H1 (cell line): ENCODE measurements around the gene CNIH3. TPM values are rescaled to one million over a fixed set of nuclear protein-coding genes. Genes with fewer than 3 reads are reported as not detected.

ENCODE experiments used
- CTCF ChIA-PET: fragments of 300-600 bp; sonication (Branson Sonifier 250); formaldehyde crosslinking; loops from one replicate; lab custom pipeline; 2021; ENCODE audit not compliant: partially characterized antibody; lab: Charles Lee
- POLR2A ChIA-PET: fragments of 300-600 bp; sonication (Branson Sonifier 250); formaldehyde crosslinking; loops from one replicate; lab custom pipeline; 2021; ENCODE audit warnings: inconsistent platforms; ENCODE audit not compliant: partially characterized antibody; lab: Charles Lee
- DNase-seq, 2 experiments: peaks; one replicate each; pipeline versions ENCODE4 v3.0.0 to v3.0.0-alpha.2; 2010 to 2022; ENCODE audit warnings: low spot score in 2 of 2, low read depth in 1 of 2, mixed read lengths in 1 of 2
- FAIRE-seq: peaks from 2 replicates; lab custom pipeline; 2011; peaks lifted over from hg19 to GRCh38; lab: Jason Lieb, UNC
- H2AFZ ChIP-seq: 2 replicates; pipeline ENCODE4 v1.8.1; 2012; ENCODE audit warnings: low read length, inconsistent platforms
- H2AK5ac ChIP-seq: 2 replicates; pipeline ENCODE4 v1.6.1; 2013; ENCODE audit warnings: low read depth, low read length
- H2BK120ac ChIP-seq: replicated peaks from 2 replicates; pipeline ENCODE3; 2013; ENCODE audit warnings: low read depth, low read length, inconsistent platforms
- H2BK12ac ChIP-seq: 2 replicates; pipeline ENCODE4 v1.6.1; 2013; ENCODE audit warnings: low read depth, low read length
- H2BK15ac ChIP-seq: 2 replicates; pipeline ENCODE4 v1.6.1; 2013; ENCODE audit warnings: low read length
- H2BK20ac ChIP-seq: 2 replicates; pipeline ENCODE4 v1.6.1; 2013; ENCODE audit warnings: low read length
- H2BK5ac ChIP-seq: 2 replicates; pipeline ENCODE4 v1.6.1; 2013; ENCODE audit warnings: low read depth, low read length
- H3K14ac ChIP-seq: 2 replicates; pipeline ENCODE4 v1.6.1; 2013; ENCODE audit warnings: inconsistent platforms; ENCODE audit not compliant: insufficient read length
- H3K18ac ChIP-seq: 2 replicates; pipeline ENCODE4 v1.6.1; 2013; ENCODE audit warnings: low read length; ENCODE audit errors: extremely low read depth
- H3K23ac ChIP-seq: 2 replicates; pipeline ENCODE4 v1.6.1; 2013; ENCODE audit warnings: inconsistent platforms; ENCODE audit not compliant: insufficient read length
- H3K23me2 ChIP-seq: 2 replicates; pipeline ENCODE4 v1.6.1; 2013; ENCODE audit warnings: low read depth, low read length
- H3K27ac ChIP-seq: 2 replicates; pipeline ENCODE4 v1.6.1; 2011; ENCODE audit warnings: low read depth, low read length, inconsistent platforms
- H3K27me3 ChIP-seq, 4 experiments: replicated peaks in 1 of 4; 1 replicate in 1 of 4; 2 replicates in 3 of 4; pipeline versions ENCODE4 v1.6.1 to v1.8.1; 2011 to 2013; ENCODE audit warnings: low read length in 3 of 4, mild to moderate bottlenecking in 3 of 4, inconsistent platforms in 2 of 4, mixed read lengths in 2 of 4, moderate library complexity in 1 of 4; ENCODE audit not compliant: control insufficient read depth in 3 of 4, insufficient read depth in 3 of 4; ENCODE audit errors: extremely low read depth in 1 of 4
- H3K36me3 ChIP-seq, 4 experiments: 2 replicates each; pipeline versions ENCODE4 v1.6.1 to v1.8.1; 2011 to 2013; ENCODE audit warnings: mild to moderate bottlenecking in 4 of 4, low read length in 3 of 4, moderate library complexity in 2 of 4, control low read depth in 1 of 4, inconsistent platforms in 1 of 4; ENCODE audit not compliant: insufficient read depth in 4 of 4, control insufficient read depth in 2 of 4
- H3K4ac ChIP-seq: replicated peaks from 2 replicates; pipeline ENCODE3; 2013; ENCODE audit warnings: low read length, low read depth, mixed read lengths, inconsistent platforms; ENCODE audit not compliant: insufficient read length
- H3K4me1 ChIP-seq, 4 experiments: replicated peaks in 1 of 4; 1 replicate in 1 of 4; 2 replicates in 3 of 4; pipeline versions ENCODE4 v1.6.1 to v1.8.1; 2011 to 2013; ENCODE audit warnings: low read length in 3 of 4, inconsistent platforms in 2 of 4, mixed read lengths in 1 of 4; ENCODE audit not compliant: insufficient read depth in 4 of 4, control insufficient read depth in 3 of 4
- H3K4me2 ChIP-seq, 2 experiments: 2 replicates each; pipeline versions ENCODE4 v1.6.1 to v1.8.1; 2011 to 2013; ENCODE audit warnings: low read depth in 2 of 2, low read length in 2 of 2, control low read depth in 1 of 2, inconsistent platforms in 1 of 2, mild to moderate bottlenecking in 1 of 2; ENCODE audit not compliant: insufficient read depth in 1 of 2
- H3K4me3 ChIP-seq, 4 experiments: fragments of 200-600, 300-600 bp in 1 of 4; sonication (generic), shearing (Covaris generic), sonication (Bioruptor Twin) in 1 of 4; 2 replicates each; pipeline versions ENCODE4 v1.5.1 to v1.8.1; 2011 to 2016; ENCODE audit warnings: low read length in 4 of 4, low read depth in 3 of 4, control low read depth in 2 of 4, inconsistent platforms in 2 of 4, mild to moderate bottlenecking in 2 of 4, mixed read lengths in 1 of 4, moderate library complexity in 1 of 4; ENCODE audit not compliant: insufficient read depth in 2 of 4; ENCODE audit errors: extremely low read depth in 1 of 4
- H3K56ac ChIP-seq: replicated peaks from 2 replicates; pipeline ENCODE3; 2013; ENCODE audit warnings: low read depth, mild to moderate bottlenecking, mixed read lengths, low read length, inconsistent platforms; ENCODE audit not compliant: insufficient read length
- H3K79me1 ChIP-seq: 2 replicates; pipeline ENCODE4 v1.6.1; 2013; ENCODE audit warnings: low read depth, low read length, control low read depth
- H3K79me2 ChIP-seq, 2 experiments: 2 replicates each; pipeline versions ENCODE4 v1.6.1 to v1.8.1; 2012 to 2013; ENCODE audit warnings: low read length in 2 of 2, mild to moderate bottlenecking in 2 of 2, inconsistent platforms in 1 of 2; ENCODE audit not compliant: insufficient read depth in 2 of 2, control insufficient read depth in 1 of 2
- H3K9ac ChIP-seq, 4 experiments: replicated peaks in 1 of 4; 1 replicate in 1 of 4; 2 replicates in 3 of 4; pipeline versions ENCODE4 v1.6.1 to v1.8.1; 2011 to 2013; ENCODE audit warnings: low read depth in 3 of 4, low read length in 3 of 4, control low read depth in 2 of 4, mild to moderate bottlenecking in 2 of 4, moderate library complexity in 2 of 4, inconsistent platforms in 1 of 4; ENCODE audit errors: extremely low read depth in 1 of 4
- H3K9me3 ChIP-seq, 2 experiments: 2 replicates each; pipeline versions ENCODE4 v1.6.1 to v1.8.1; 2012 to 2013; ENCODE audit warnings: mild to moderate bottlenecking in 2 of 2, moderate library complexity in 2 of 2, control low read depth in 1 of 2, inconsistent platforms in 1 of 2, low read depth in 1 of 2, low read length in 1 of 2, mixed read lengths in 1 of 2; ENCODE audit not compliant: insufficient read depth in 2 of 2
- H4K20me1 ChIP-seq, 2 experiments: replicated peaks in 1 of 2; 2 replicates each; pipeline versions ENCODE3 to v1.8.1; 2011 to 2013; ENCODE audit warnings: inconsistent platforms in 2 of 2, low read length in 2 of 2, mild to moderate bottlenecking in 1 of 2; ENCODE audit not compliant: insufficient read depth in 2 of 2, control insufficient read depth in 1 of 2
- H4K5ac ChIP-seq: 2 replicates; pipeline ENCODE4 v1.6.1; 2013; ENCODE audit warnings: low read length, low read depth, mixed read lengths, inconsistent platforms; ENCODE audit not compliant: insufficient read length
- H4K8ac ChIP-seq: 2 replicates; pipeline ENCODE4 v1.8.0; 2013; ENCODE audit warnings: mild to moderate bottlenecking, moderate library complexity, low read length, inconsistent platforms; ENCODE audit not compliant: insufficient read depth; ENCODE audit errors: extremely low read depth
- H4K91ac ChIP-seq: replicated peaks from 2 replicates; pipeline ENCODE3; 2013; ENCODE audit warnings: low read length, mixed read lengths, inconsistent platforms; ENCODE audit not compliant: insufficient read length
- ASH2L ChIP-seq: fragments of 200-600, 300-600 bp; sonication (generic); IDR thresholded peaks from one replicate; pipeline ENCODE4 v1.7.1; 2017; ENCODE audit warnings: low read length
- ATF3 ChIP-seq: IDR thresholded peaks from 2 replicates; pipeline ENCODE4 v1.6.1; 2011; ENCODE audit warnings: low read depth, mild to moderate bottlenecking, low read length; ENCODE audit not compliant: insufficient read depth
- CHD1 ChIP-seq: IDR thresholded peaks from 2 replicates; pipeline ENCODE4 v1.6.1; 2012; ENCODE audit warnings: low read depth, low read length, improper control_type of control experiment
- CTBP2 ChIP-seq: IDR thresholded peaks from 2 replicates; pipeline ENCODE4 v1.7.0; 2011; ENCODE audit warnings: borderline replicate concordance, mild to moderate bottlenecking, moderate library complexity, mixed read lengths, low read length; ENCODE audit not compliant: insufficient read depth, insufficient read length
- KDM5A ChIP-seq: fragments of 200-600 bp; IDR thresholded peaks from 2 replicates; pipeline ENCODE4 v1.7.1; 2012; ENCODE audit warnings: mild to moderate bottlenecking, low read length, inconsistent platforms, mixed read lengths
- MAX ChIP-seq: IDR thresholded peaks from 2 replicates; pipeline ENCODE4 v1.6.1; 2012; ENCODE audit warnings: inconsistent platforms
- NRF1 ChIP-seq: IDR thresholded peaks from 2 replicates; pipeline ENCODE4 v1.6.1; 2011; ENCODE audit warnings: mild to moderate bottlenecking, low read depth, low read length, improper control_type of control experiment
- POU5F1 ChIP-seq: IDR thresholded peaks from 2 replicates; pipeline ENCODE4 v1.6.1; 2011; ENCODE audit warnings: low read depth, mild to moderate bottlenecking, low read length, moderate library complexity
- RAD21 ChIP-seq, 2 experiments: IDR thresholded peaks in 1 of 2; conservative IDR thresholded peaks in 1 of 2; 2 replicates each; pipeline ENCODE4 v1.6.1; 2011; ENCODE audit warnings: low read depth in 2 of 2, low read length in 2 of 2, improper control_type of control experiment in 1 of 2, inconsistent platforms in 1 of 2, mild to moderate bottlenecking in 1 of 2, moderate library complexity in 1 of 2
- RFX5 ChIP-seq: IDR thresholded peaks from 2 replicates; pipeline ENCODE4 v1.6.1; 2011; ENCODE audit warnings: low read depth, low read length, improper control_type of control experiment, borderline replicate concordance
- SP1 ChIP-seq: IDR thresholded peaks from 2 replicates; pipeline ENCODE4 v1.6.1; 2011; ENCODE audit warnings: low read depth, low read length
- TCF12 ChIP-seq: IDR thresholded peaks from 2 replicates; pipeline ENCODE4 v1.6.1; 2011; ENCODE audit warnings: low read depth, mild to moderate bottlenecking, low read length
- TEAD4 ChIP-seq: IDR thresholded peaks from 2 replicates; pipeline ENCODE4 v1.6.1; 2012; ENCODE audit warnings: low read depth, low read length, inconsistent platforms, mixed read lengths
- ZNF274 ChIP-seq: IDR thresholded peaks from 2 replicates; pipeline ENCODE4 v1.7.0; 2012; ENCODE audit warnings: low read length, borderline replicate concordance; ENCODE audit errors: extremely low read depth
- WGBS, 2 experiments: shearing (Covaris generic) in 1 of 2; methylation state at CpG; one replicate each; pipeline versions ENCODE4 v1.1.6 to v1.1.7; 2013 to 2015; ENCODE audit warnings: low lambda C conversion rate in 2 of 2, mixed read lengths in 2 of 2, inconsistent platforms in 1 of 2, low coverage in 1 of 2, missing lambda C conversion rate in 1 of 2; ENCODE audit not compliant: insufficient replicate concordance in 2 of 2, insufficient coverage in 1 of 2, insufficient read length in 1 of 2; ENCODE audit errors: extremely low coverage in 1 of 2, missing lambda C conversion rate in 1 of 2; 5-methylcytosine and 5-hydroxymethylcytosine counted together
- polyA plus RNA-seq, 7 experiments: library from polyadenylated mRNA; depleted of rRNA in 3 of 7; stranded (reverse) in 5 of 7; unstranded in 2 of 7; fragments of >200 nt in 5 of 7; fragments of 200-250 nt in 2 of 7; gene quantifications; 1 replicate in 5 of 7; 2 replicates in 1 of 7; 4 replicates in 1 of 7; pipeline versions ENCODE4 v1.2.1 to v1.2.3, GENCODE V29; 2011 to 2013; ENCODE audit warnings: missing spikeins in 2 of 7, mixed read lengths in 2 of 7
- total RNA-seq: library from RNA; stranded (reverse); fragmentation: NEBNext Ultra II Directional; extraction: Animal tissue kit (Norgen Biotek cat#: 25700); gene quantifications from 2 replicates; pipeline ENCODE4 v1.2.1, GENCODE V29; 2021

The CNIH3 gene
- total and polyA plus RNA-seq, 2 of the 8 experiments (the other 6 are each of a cell fraction or from before 2014, with no cell fraction given): 3.7 to 5.6 TPM

- Histone ChIP-seq H2BK120ac (no peak overlapping the region), H3K18ac (no peak overlapping the region), H3K56ac (no peak overlapping the region), H2BK5ac (no peak overlapping the region), H3K79me2 (no peaks in the 10 kb centered on the region), H3K36me3 (no peaks in the 10 kb centered on the region), H4K20me1 (no peaks in the 10 kb centered on the region), H2AFZ (no peak overlapping the region), H3K27ac (no peak overlapping the region), H3K4ac (no peak overlapping the region), H3K23ac (no peak overlapping the region), H3K79me1 (0 out of 2 replicates have a peak, but pooled peaks cover 2% of the 10 kb centered on the region), H3K9ac (no peak overlapping the region), H3K4me2 (no peak overlapping the region), H2AK5ac (no peak overlapping the region), H3K4me1 (no peaks in the 10 kb centered on the region), H2BK12ac (no peak overlapping the region), H3K4me3 (no peak overlapping the region), H3K14ac (no peak overlapping the region), H4K8ac (no peak overlapping the region), H3K27me3 (peaks cover 0 to 1% (median 0%) of the 10 kb centered on the region in 4 experiments; a peak in 2 of 7 replicates), H2BK20ac (no peak overlapping the region), H4K5ac (no peak overlapping the region), H3K9me3 (peaks cover 3 to 4% of the 10 kb centered on the region in 2 experiments; a peak in 3 of 4 replicates), H3K23me2 (no peaks in the 10 kb centered on the region), H4K91ac (no peak overlapping the region), H2BK15ac (no peak overlapping the region)
- WGBS, 2 experiments: 85% methylated on average over 1 of the region's 1 CpG; no CpG with 5 or more reads in 1 of the 2 experiments
- DNase-seq (no peak), FAIRE-seq (no peak)
- CTCF ChIA-PET: interaction anchor here (1.4 to 5.2 kb wide), 4 partner anchors 14 to 112 kb away, joined by 7 to 23 read pairs (median 12); no protein-coding TSS in a partner anchor
- POLR2A ChIA-PET: interaction anchor here (0.7 kb wide), 1 partner anchor 10 kb away, joined by 3 read pairs; the partner anchor contains the start of gene CNIH3
- TF ChIP-seq CTBP2 (no peak), NRF1 (no peak), ATF3 (no peak), TCF12 (no peak), SP1 (no peak), ZNF274 (no peak), RAD21 (IDR thresholded peaks at IDR 0.05 in 1 of 2, conservative IDR thresholded peaks at IDR 0.05 in 1 of 2; ENCODE audit: low read depth in 2 of 2, low read length in 2 of 2) (no peak), ASH2L (no peak), KDM5A (no peak), RFX5 (no peak), POU5F1 (no peak), TEAD4 (no peak), MAX (no peak), CHD1 (no peak)
Measured at GRCh38 chr1:224626042-224626441, 9.9 kb downstream of the CNIH3 start.
